ENCODE data around the gene LMAN1L. TPM values are rescaled to one million over a fixed set of nuclear protein-coding genes. Genes with fewer than 3 reads are reported as not detected.

LMAN1L gene
- total RNA-seq, 2 experiments from 2014 or later = 0.56 to 0.93 TPM

- Histone ChIP-seq H3K27ac (ENCODE audit: low read depth in 1 of 2, low read length in 2 of 2) (no peak overlapping the region), H3K27me3 (ENCODE audit: control insufficient read depth in 1 of 2, insufficient read depth in 2 of 2, low read length in 2 of 2) (peaks cover 0 to 3% of the 10 kb centered on the region in 2 experiments), H3K9me3 (ENCODE audit: control insufficient read depth in 1 of 2, insufficient read depth in 1 of 2, low read length in 2 of 2) (no peaks in the 10 kb centered on the region), H3K4me3 (ENCODE audit: low read length) (no peak overlapping the region), H3K4me1 (ENCODE audit: insufficient read depth, low read length) (peaks cover 10% of the 10 kb centered on the region), H3K36me3 (ENCODE audit: insufficient read depth, low read length) (no peaks in the 10 kb centered on the region)
- H3K27me3 Mint-ChIP-seq = no peaks in the 10 kb centered on the region
- DNase-seq (no peak), ATAC-seq (ENCODE audit: poor library complexity) (no peak)
- H3K4me3 Mint-ChIP-seq = no peak overlapping the region
- TF ChIP-seq CTCF (IDR thresholded peaks at IDR 0.05) = no peak
- intact Hi-C loops (cut with DNase I, micrococcal nuclease) = no loop called here
- no peaks in the 10 kb centered on the region for H3K36me3 Mint-ChIP-seq (ENCODE audit: low read depth)
- CTCF ChIA-PET = no interaction called here
- H3K9me3 Mint-ChIP-seq = no peaks in the 10 kb centered on the region
- no peak overlapping the region for H3K27ac Mint-ChIP-seq
- POLR2A ChIA-PET = no interaction called here
- no peaks in the 10 kb centered on the region for H3K4me1 Mint-ChIP-seq (ENCODE audit: low read depth)
These were observed 4.2 kb downstream of the LMAN1L start for GRCh38 chr15:74816624-74817369.

GRCh38 chr15:74817370-74817737, 4.7 kb downstream of the LMAN1L start:
- intact Hi-C loops (cut with DNase I, micrococcal nuclease) = no loop called here
- ChIA-PET CTCF (no interaction called here), POLR2A (no interaction called here)
- Mint-ChIP-seq H3K4me3 (no peak overlapping the region), H3K27ac (no peak overlapping the region), H3K27me3 (no peaks in the 10 kb centered on the region), H3K9me3 (no peaks in the 10 kb centered on the region), H3K4me1 (ENCODE audit: low read depth) (no peaks in the 10 kb centered on the region), H3K36me3 (ENCODE audit: low read depth) (no peaks in the 10 kb centered on the region)
- TF ChIP-seq CTCF (IDR thresholded peaks at IDR 0.05) = no peak
- Histone ChIP-seq H3K27ac (ENCODE audit: low read depth in 1 of 2, low read length in 2 of 2) (no peak overlapping the region), H3K4me3 (ENCODE audit: low read length) (no peak overlapping the region), H3K4me1 (ENCODE audit: insufficient read depth, low read length) (peaks cover 10% of the 10 kb centered on the region), H3K27me3 (ENCODE audit: control insufficient read depth in 1 of 2, insufficient read depth in 2 of 2, low read length in 2 of 2) (peaks cover 0 to 3% of the 10 kb centered on the region in 2 experiments), H3K36me3 (ENCODE audit: insufficient read depth, low read length) (no peaks in the 10 kb centered on the region), H3K9me3 (ENCODE audit: control insufficient read depth in 1 of 2, insufficient read depth in 1 of 2, low read length in 2 of 2) (no peaks in the 10 kb centered on the region)
- no peak for DNase-seq
- no peak for ATAC-seq (ENCODE audit: poor library complexity)

- H3K27ac Mint-ChIP-seq = no peak overlapping the region
- no peak overlapping the region for H3K4me3 Mint-ChIP-seq
- H3K9me3 ChIP-seq (ENCODE audit: control insufficient read depth in 1 of 2, insufficient read depth in 1 of 2, low read length in 2 of 2) = no peaks in the 10 kb centered on the region
- DNase-seq = no peak
- H3K4me1 ChIP-seq (ENCODE audit: insufficient read depth, low read length) = peaks cover 10% of the 10 kb centered on the region
- H3K27me3 ChIP-seq (ENCODE audit: control insufficient read depth in 1 of 2, insufficient read depth in 2 of 2, low read length in 2 of 2) = peaks cover 0 to 3% of the 10 kb centered on the region in 2 experiments
- H3K36me3 Mint-ChIP-seq (ENCODE audit: low read depth) = no peaks in the 10 kb centered on the region
- H3K4me1 Mint-ChIP-seq (ENCODE audit: low read depth) = no peaks in the 10 kb centered on the region
- H3K27me3 Mint-ChIP-seq = peaks cover 5% of the 10 kb centered on the region
- no peak overlapping the region for H3K27ac ChIP-seq (ENCODE audit: low read depth in 1 of 2, low read length in 2 of 2)
- no peak for TF ChIP-seq CTCF (IDR thresholded peaks at IDR 0.05)
- H3K36me3 ChIP-seq (ENCODE audit: insufficient read depth, low read length) = no peaks in the 10 kb centered on the region
- ATAC-seq (ENCODE audit: poor library complexity) = no peak
- POLR2A ChIA-PET = interaction anchor here (1.5 kb wide), 1 partner anchor 15 kb away, joined by 6 read pairs; no protein-coding TSS in a partner anchor
- intact Hi-C loops (cut with DNase I, micrococcal nuclease) = no loop called here
- no peak overlapping the region for H3K4me3 ChIP-seq (ENCODE audit: low read length)
- no peaks in the 10 kb centered on the region for H3K9me3 Mint-ChIP-seq
- CTCF ChIA-PET = no interaction called here
These were observed 7.4 kb downstream of the LMAN1L start for GRCh38 chr15:74820056-74820455.

Data from CD4-positive, alpha-beta T cell (primary cell).